ENCODE data around the gene GGACT.

GGACT gene

DNA sequence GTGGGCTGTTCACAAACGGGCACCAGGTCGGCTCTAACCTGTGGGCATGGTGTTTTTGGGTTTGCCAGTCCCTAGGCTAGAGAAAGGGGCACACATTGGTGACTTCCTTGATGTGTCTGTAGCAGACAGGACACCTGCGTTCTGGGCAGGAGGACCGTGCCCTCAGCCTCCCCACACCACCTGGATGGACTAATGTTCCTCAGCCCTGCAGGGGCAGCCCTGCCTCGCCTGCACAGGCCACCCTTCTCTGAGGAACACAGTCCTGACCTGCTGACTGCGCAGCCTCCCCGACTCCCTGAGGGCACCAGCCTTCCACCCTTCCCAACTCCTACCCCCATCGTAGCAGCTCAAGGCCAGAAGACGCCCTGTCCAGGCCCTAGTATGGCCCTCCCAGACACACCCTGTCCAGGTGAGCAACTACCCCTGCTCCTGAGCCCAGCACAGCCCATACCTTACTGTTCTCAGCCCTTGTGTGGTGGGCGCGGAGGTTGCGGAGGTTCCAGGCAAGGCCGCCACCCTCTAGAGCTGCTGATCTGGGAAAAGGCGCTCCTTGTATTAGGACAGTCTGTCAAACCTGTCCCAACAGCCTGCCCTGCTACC lies 55.7 kb downstream of the GGACT start:
- Histone ChIP-seq H3K36me3 (ENCODE audit: control insufficient read depth, insufficient read depth, low read length) (no peaks in the 10 kb centered on the region), H3K4me3 (ENCODE audit: insufficient read depth, low read depth, low read length) (no peak overlapping the region)

DNA sequence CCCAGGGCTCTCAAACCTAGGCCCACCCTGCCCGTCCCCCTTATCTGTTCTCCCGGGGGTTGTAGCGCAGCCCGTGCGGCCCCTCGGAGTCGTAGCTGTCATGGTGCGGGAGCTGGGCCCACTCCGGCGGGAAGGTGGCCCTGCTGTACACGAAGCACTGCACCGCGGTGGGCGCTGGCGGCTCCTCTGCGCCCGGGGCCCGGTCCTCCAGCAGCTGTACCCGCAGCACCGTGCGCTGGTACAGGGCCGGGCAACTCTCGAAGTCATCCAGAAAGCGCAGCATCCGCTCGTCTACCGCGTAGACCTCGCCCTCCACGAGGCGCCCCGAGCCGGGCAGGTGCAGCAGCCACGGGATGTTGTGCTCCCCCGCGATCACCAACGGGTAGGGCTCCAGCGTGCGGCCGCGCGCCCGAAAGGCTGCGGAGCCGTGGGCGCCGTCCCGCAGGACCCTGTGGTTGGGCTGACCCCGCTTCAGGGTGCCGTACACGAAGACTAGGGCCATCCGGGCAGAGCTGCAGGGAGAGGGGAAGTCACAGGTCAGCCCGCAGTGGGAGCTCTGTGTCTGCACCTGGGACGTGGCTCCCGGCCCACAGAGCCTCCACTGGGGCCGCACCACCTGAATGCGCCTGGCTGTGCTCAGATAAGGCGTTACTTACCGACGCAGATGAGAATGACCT lies 56.4 kb downstream of the GGACT start:
- H3K36me3 ChIP-seq (ENCODE audit: control insufficient read depth, insufficient read depth, low read length) = no peaks in the 10 kb centered on the region
- no peaks in the 10 kb centered on the region for H3K9me3 ChIP-seq (ENCODE audit: control insufficient read depth, low read length)
- WGBS, 2 experiments = 95 to 96% methylated on average over 60 of the region's 60 CpGs

More for the DNA sequence above, 55.7 kb downstream of the GGACT start:
- WGBS, 2 experiments = 95 to 96% methylated on average over 14 of the region's 14 CpGs
- Histone ChIP-seq H3K27ac (ENCODE audit: insufficient read depth, low read depth, low read length, poor library complexity, severe bottlenecking) (no peak overlapping the region), H3K9me3 (ENCODE audit: control insufficient read depth, low read length) (no peaks in the 10 kb centered on the region), H3K27me3 (ENCODE audit: control insufficient read depth, insufficient read depth, low read length, poor library complexity, severe bottlenecking) (no peaks in the 10 kb centered on the region), H3K4me1 (ENCODE audit: control insufficient read depth, insufficient read depth, low read length) (no peaks in the 10 kb centered on the region)

DNA sequence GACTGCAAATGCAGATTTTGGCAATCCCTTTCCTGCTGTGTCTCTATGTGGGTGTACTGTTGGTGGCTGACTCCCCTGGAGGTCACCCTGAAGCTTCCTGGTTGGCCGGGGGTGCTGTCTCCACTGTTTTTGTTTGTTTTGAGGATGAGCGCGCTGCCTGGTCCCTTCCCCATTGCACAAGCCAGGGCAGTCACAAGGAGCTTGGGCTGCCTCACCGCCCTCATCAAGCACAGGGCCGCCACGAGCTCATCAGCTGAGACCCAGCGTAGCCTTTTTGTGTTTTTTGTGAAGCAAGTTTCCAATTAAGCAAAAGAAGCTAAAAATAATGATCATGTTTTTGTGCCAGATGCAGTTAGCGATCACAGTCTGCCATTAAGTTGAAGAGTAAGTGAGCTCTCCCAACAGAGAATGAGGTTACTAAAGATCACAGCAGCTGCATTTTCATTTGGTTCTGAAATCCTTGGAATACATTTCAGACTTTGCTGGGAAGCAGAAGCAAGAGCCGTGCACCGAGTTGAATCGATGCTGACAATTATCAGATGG lies 57.8 kb downstream of the GGACT start:
- no peak overlapping the region for H3K4me3 ChIP-seq (ENCODE audit: insufficient read depth, low read depth, low read length)
- H3K27ac ChIP-seq (ENCODE audit: insufficient read depth, low read depth, low read length, poor library complexity, severe bottlenecking) = peak overlapping the region; percentile 20
- no peaks in the 10 kb centered on the region for H3K9me3 ChIP-seq (ENCODE audit: control insufficient read depth, low read length)
- no peaks in the 10 kb centered on the region for H3K27me3 ChIP-seq (ENCODE audit: control insufficient read depth, insufficient read depth, low read length, poor library complexity, severe bottlenecking)
- peaks cover 9% of the 10 kb centered on the region for H3K4me1 ChIP-seq (ENCODE audit: control insufficient read depth, insufficient read depth, low read length)
- H3K36me3 ChIP-seq (ENCODE audit: control insufficient read depth, insufficient read depth, low read length) = no peaks in the 10 kb centered on the region
- 70 to 71% methylated on average over 11 of the region's 11 CpGs for WGBS, 2 experiments

More for the DNA sequence above, 56.4 kb downstream of the GGACT start:
- Histone ChIP-seq H3K4me3 (ENCODE audit: insufficient read depth, low read depth, low read length) (no peak overlapping the region), H3K27me3 (ENCODE audit: control insufficient read depth, insufficient read depth, low read length, poor library complexity, severe bottlenecking) (no peaks in the 10 kb centered on the region), H3K4me1 (ENCODE audit: control insufficient read depth, insufficient read depth, low read length) (no peaks in the 10 kb centered on the region), H3K27ac (ENCODE audit: insufficient read depth, low read depth, low read length, poor library complexity, severe bottlenecking) (no peak overlapping the region)

DNA sequence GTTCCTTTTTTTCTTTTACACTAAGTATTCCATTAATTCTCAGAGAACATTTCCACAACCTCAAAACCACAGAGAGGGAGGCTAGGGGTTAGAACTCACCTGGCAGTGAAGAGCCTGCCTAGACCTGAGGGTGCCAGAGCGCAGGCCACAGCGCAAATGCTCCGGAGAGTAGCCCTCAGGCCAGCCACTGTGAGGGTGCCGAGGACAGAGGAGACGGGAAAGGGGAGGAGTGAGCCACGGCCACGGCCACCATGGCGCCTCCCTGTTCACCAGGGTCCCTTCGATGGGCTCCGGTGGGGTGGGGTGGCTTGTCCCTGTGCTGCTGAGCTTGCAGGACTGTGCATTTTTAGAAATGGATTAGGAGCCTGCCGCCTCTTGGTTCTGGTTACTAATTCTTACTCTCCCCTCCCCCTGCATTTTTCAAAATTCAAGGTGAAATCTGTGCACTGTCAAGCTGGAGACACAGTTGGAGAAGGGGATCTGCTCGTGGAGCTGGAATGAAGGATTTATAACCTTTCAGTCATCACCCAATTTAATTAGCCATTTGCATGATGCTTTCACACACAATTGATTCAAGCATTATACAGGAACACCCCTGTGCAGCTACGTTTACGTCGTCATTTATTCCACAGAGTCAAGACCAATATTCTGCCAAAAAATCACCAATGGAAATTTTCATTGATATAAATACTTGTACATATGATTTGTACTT lies 58.8 kb downstream of the GGACT start:
- no peaks in the 10 kb centered on the region for H3K36me3 ChIP-seq (ENCODE audit: control insufficient read depth, insufficient read depth, low read length)
- H3K4me3 ChIP-seq (ENCODE audit: insufficient read depth, low read depth, low read length) = no peak overlapping the region
- 94 to 96% methylated on average over 15 of the region's 15 CpGs for WGBS, 2 experiments
- H3K9me3 ChIP-seq (ENCODE audit: control insufficient read depth, low read length) = no peaks in the 10 kb centered on the region
- H3K27me3 ChIP-seq (ENCODE audit: control insufficient read depth, insufficient read depth, low read length, poor library complexity, severe bottlenecking) = no peaks in the 10 kb centered on the region
- no peak overlapping the region for H3K27ac ChIP-seq (ENCODE audit: insufficient read depth, low read depth, low read length, poor library complexity, severe bottlenecking)
- peaks cover 14% of the 10 kb centered on the region for H3K4me1 ChIP-seq (ENCODE audit: control insufficient read depth, insufficient read depth, low read length)

GRCh38 chr13:100528820-100529219 lies 59.8 kb downstream of the GGACT start:
- 93 to 96% methylated on average over 11 of the region's 11 CpGs for WGBS, 2 experiments
- Histone ChIP-seq H3K4me3 (ENCODE audit: insufficient read depth, low read depth, low read length) (no peak overlapping the region), H3K27me3 (ENCODE audit: control insufficient read depth, insufficient read depth, low read length, poor library complexity, severe bottlenecking) (no peaks in the 10 kb centered on the region), H3K9me3 (ENCODE audit: control insufficient read depth, low read length) (no peaks in the 10 kb centered on the region), H3K36me3 (ENCODE audit: control insufficient read depth, insufficient read depth, low read length) (no peaks in the 10 kb centered on the region), H3K27ac (ENCODE audit: insufficient read depth, low read depth, low read length, poor library complexity, severe bottlenecking) (no peak overlapping the region), H3K4me1 (ENCODE audit: control insufficient read depth, insufficient read depth, low read length) (peaks cover 14% of the 10 kb centered on the region)

GRCh38 chr13:100528353-100528752 lies 60.2 kb downstream of the GGACT start:
- no peak overlapping the region for H3K27ac ChIP-seq (ENCODE audit: insufficient read depth, low read depth, low read length, poor library complexity, severe bottlenecking)

GRCh38 chr13:100527644-100528043 lies 60.9 kb downstream of the GGACT start:
- Histone ChIP-seq H3K4me3 (ENCODE audit: insufficient read depth, low read depth, low read length) (no peak overlapping the region), H3K9me3 (ENCODE audit: control insufficient read depth, low read length) (no peaks in the 10 kb centered on the region), H3K27ac (ENCODE audit: insufficient read depth, low read depth, low read length, poor library complexity, severe bottlenecking) (no peak overlapping the region), H3K4me1 (ENCODE audit: control insufficient read depth, insufficient read depth, low read length) (peaks cover 14% of the 10 kb centered on the region), H3K36me3 (ENCODE audit: control insufficient read depth, insufficient read depth, low read length) (no peaks in the 10 kb centered on the region), H3K27me3 (ENCODE audit: control insufficient read depth, insufficient read depth, low read length, poor library complexity, severe bottlenecking) (no peaks in the 10 kb centered on the region)
- 91 to 92% methylated on average over 9 of the region's 9 CpGs for WGBS, 2 experiments

More at GRCh38 chr13:100528353-100528752, 60.2 kb downstream of the GGACT start:
- 95% methylated on average over 9 of the region's 9 CpGs for WGBS, 2 experiments
- Histone ChIP-seq H3K27me3 (ENCODE audit: control insufficient read depth, insufficient read depth, low read length, poor library complexity, severe bottlenecking) (no peaks in the 10 kb centered on the region), H3K36me3 (ENCODE audit: control insufficient read depth, insufficient read depth, low read length) (no peaks in the 10 kb centered on the region), H3K9me3 (ENCODE audit: control insufficient read depth, low read length) (no peaks in the 10 kb centered on the region), H3K4me3 (ENCODE audit: insufficient read depth, low read depth, low read length) (no peak overlapping the region), H3K4me1 (ENCODE audit: control insufficient read depth, insufficient read depth, low read length) (peaks cover 14% of the 10 kb centered on the region)

- WGBS, 2 experiments = 86% methylated on average over 27 of the region's 27 CpGs
- Histone ChIP-seq H3K9me3 (ENCODE audit: control insufficient read depth, low read length) (no peaks in the 10 kb centered on the region), H3K36me3 (ENCODE audit: control insufficient read depth, insufficient read depth, low read length) (no peaks in the 10 kb centered on the region), H3K27me3 (ENCODE audit: control insufficient read depth, insufficient read depth, low read length, poor library complexity, severe bottlenecking) (no peaks in the 10 kb centered on the region), H3K27ac (ENCODE audit: insufficient read depth, low read depth, low read length, poor library complexity, severe bottlenecking) (no peak overlapping the region), H3K4me3 (ENCODE audit: insufficient read depth, low read depth, low read length) (no peak overlapping the region), H3K4me1 (ENCODE audit: control insufficient read depth, insufficient read depth, low read length) (peaks cover 22% of the 10 kb centered on the region)
These were observed 62.1 kb downstream of the GGACT start for GRCh38 chr13:100526318-100527000.

GRCh38 chr13:100525453-100526317 lies 62.9 kb downstream of the GGACT start:
- H3K27ac ChIP-seq (ENCODE audit: insufficient read depth, low read depth, low read length, poor library complexity, severe bottlenecking) = no peak overlapping the region
- no peak overlapping the region for H3K4me3 ChIP-seq (ENCODE audit: insufficient read depth, low read depth, low read length)
- no peaks in the 10 kb centered on the region for H3K27me3 ChIP-seq (ENCODE audit: control insufficient read depth, insufficient read depth, low read length, poor library complexity, severe bottlenecking)
- no peaks in the 10 kb centered on the region for H3K36me3 ChIP-seq (ENCODE audit: control insufficient read depth, insufficient read depth, low read length)
- no peaks in the 10 kb centered on the region for H3K9me3 ChIP-seq (ENCODE audit: control insufficient read depth, low read length)
- peaks cover 28% of the 10 kb centered on the region for H3K4me1 ChIP-seq (ENCODE audit: control insufficient read depth, insufficient read depth, low read length)
- WGBS, 2 experiments = 75 to 76% methylated on average over 17 of the region's 17 CpGs

All from ectodermal cell (in vitro differentiated cells).